Measurements from ENCODE around the gene ATP9B. TPM values are rescaled to one million over a fixed set of nuclear protein-coding genes. Genes with fewer than 3 reads are reported as not detected.

Gene ATP9B
- total RNA-seq, 1 experiment from 2014 or later, result 8.6 TPM

DNA sequence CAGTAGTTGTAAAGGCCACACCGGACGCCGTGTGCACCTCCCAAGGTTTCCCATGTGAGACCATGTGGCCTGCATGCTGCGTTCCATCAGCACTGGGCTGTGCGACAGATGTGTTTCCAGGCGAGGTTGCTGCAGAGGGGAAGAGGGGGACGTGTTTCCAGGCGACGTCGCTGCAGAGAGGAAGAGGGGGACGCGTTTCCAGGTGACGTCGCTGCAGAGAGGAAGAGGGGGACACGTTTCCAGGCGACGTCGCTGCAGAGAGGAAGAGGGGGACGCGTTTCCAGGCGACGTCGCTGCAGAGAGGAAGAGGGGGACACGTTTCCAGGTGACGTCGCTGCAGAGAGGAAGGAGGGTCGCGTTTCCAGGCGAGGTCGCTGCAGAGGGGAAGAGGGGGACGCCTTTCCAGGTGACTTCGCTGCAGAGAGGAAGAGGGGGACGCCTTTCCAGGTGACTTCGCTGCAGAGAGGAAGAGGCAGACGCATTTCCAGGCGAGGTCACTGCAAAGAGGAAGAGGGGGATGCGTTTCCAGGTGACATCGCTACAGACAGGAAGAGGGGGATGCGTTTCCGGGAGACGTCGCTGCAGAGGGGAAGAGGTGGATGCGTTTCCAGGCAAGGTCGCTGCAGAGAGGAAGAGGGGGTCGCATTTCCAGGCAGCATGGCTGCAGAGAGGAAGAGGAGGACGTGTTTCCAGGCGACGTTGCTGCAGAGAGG, 351.0 kb downstream of the ATP9B start:
- Histone ChIP-seq H3K9me2 (ENCODE audit: insufficient read depth) (no peaks in the 10 kb centered on the region), H3K4me1 (replicated peaks; ENCODE audit: insufficient read depth) (no peaks in the 10 kb centered on the region), H3K9me3 (ENCODE audit: insufficient read depth, low read depth) (no peaks in the 10 kb centered on the region), H3K79me2 (ENCODE audit: low read depth) (no peaks in the 10 kb centered on the region), H3F3A (ENCODE audit: insufficient read depth, low read depth) (no peaks in the 10 kb centered on the region; the same call in 1 of the 2 replicates), H3K36me3 (ENCODE audit: low read depth) (no peaks in the 10 kb centered on the region), H3K27ac (no peak overlapping the region), H4K20me1 (ENCODE audit: insufficient read depth) (no peaks in the 10 kb centered on the region), H3K27me3 (ENCODE audit: insufficient read depth, low read depth) (peaks cover 12% of the 10 kb centered on the region; the same call in 1 of the 2 replicates), H3K4me3 (no peak overlapping the region), H2AFZ (no peak overlapping the region), H3K4me2 (no peak overlapping the region)
- ChIA-PET POLR2A (ENCODE audit: unreplicated experiment) (no interaction called here), CTCF (no interaction called here)
- DNase-seq, result no peak
- TF ChIP-seq, protein P1, sequence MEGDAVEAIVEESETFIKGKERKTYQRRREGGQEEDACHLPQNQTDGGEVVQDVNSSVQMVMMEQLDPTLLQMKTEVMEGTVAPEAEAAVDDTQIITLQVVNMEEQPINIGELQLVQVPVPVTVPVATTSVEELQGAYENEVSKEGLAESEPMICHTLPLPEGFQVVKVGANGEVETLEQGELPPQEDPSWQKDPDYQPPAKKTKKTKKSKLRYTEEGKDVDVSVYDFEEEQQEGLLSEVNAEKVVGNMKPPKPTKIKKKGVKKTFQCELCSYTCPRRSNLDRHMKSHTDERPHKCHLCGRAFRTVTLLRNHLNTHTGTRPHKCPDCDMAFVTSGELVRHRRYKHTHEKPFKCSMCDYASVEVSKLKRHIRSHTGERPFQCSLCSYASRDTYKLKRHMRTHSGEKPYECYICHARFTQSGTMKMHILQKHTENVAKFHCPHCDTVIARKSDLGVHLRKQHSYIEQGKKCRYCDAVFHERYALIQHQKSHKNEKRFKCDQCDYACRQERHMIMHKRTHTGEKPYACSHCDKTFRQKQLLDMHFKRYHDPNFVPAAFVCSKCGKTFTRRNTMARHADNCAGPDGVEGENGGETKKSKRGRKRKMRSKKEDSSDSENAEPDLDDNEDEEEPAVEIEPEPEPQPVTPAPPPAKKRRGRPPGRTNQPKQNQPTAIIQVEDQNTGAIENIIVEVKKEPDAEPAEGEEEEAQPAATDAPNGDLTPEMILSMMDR (conservative IDR thresholded peaks at IDR 0.05), result no peak
- TF ChIP-seq EZH2 (IDR thresholded peaks at IDR 0.05; ENCODE audit: low read depth), result no peak
- no TSS peak for BruUV-seq (replicated peaks)
- intact Hi-C loops (cut with micrococcal nuclease; ENCODE audit: unreplicated experiment), result no loop called here

DNA sequence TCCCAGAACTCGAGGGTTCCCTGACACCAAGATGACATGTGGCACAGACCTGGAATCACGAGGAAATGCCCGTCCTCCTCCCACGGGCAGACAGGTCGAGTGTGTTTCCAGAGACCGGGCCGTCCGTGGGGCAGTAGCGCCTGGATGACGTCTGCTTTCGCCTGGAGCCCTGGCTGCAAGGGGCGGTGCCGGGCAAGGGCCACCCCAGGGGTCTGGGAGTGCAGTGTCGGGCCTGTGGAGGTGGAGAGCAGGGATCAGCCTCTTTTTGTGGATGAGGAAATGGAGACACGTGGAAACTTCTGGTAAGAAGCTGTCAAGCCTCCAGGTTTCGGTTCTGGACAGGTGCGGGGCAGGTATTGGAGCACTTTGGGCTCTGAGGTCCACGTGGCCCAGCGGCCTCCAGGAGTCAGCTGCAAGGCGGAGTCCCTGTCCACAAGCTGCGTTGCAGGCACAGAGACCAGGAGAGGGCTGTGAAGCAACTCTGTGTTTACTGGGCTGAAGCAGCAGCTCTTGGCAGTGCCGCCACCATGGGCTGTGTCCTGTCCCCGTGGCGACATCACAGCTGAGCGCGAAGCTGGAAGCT, 352.2 kb downstream of the ATP9B start:
- intact Hi-C loops (cut with micrococcal nuclease; ENCODE audit: unreplicated experiment), result no loop called here
- no peak overlapping the region for H2AFZ ChIP-seq
- H3F3A ChIP-seq (ENCODE audit: insufficient read depth, low read depth), result no peaks in the 10 kb centered on the region; the same call in 1 of the 2 replicates
- no peaks in the 10 kb centered on the region for H3K36me3 ChIP-seq (ENCODE audit: low read depth)
- H3K4me3 ChIP-seq, result no peak overlapping the region
- POLR2A ChIA-PET (ENCODE audit: unreplicated experiment), result no interaction called here
- H3K9me3 ChIP-seq (ENCODE audit: insufficient read depth, low read depth), result no peaks in the 10 kb centered on the region
- no peaks in the 10 kb centered on the region for H3K4me1 ChIP-seq (replicated peaks; ENCODE audit: insufficient read depth)
- no peaks in the 10 kb centered on the region for H3K9me2 ChIP-seq (ENCODE audit: insufficient read depth)
- no peak overlapping the region for H3K4me2 ChIP-seq
- peaks cover 12% of the 10 kb centered on the region; the same call in 1 of the 2 replicates for H3K27me3 ChIP-seq (ENCODE audit: insufficient read depth, low read depth)
- TF ChIP-seq, protein P1 (conservative IDR thresholded peaks at IDR 0.05), result no peak
- no peak for TF ChIP-seq EZH2 (IDR thresholded peaks at IDR 0.05; ENCODE audit: low read depth)
- H3K27ac ChIP-seq, result no peak overlapping the region
- BruUV-seq (replicated peaks), result no TSS peak
- no peak for DNase-seq
- H4K20me1 ChIP-seq (ENCODE audit: insufficient read depth), result no peaks in the 10 kb centered on the region
- CTCF ChIA-PET, result no interaction called here
- H3K79me2 ChIP-seq (ENCODE audit: low read depth), result no peaks in the 10 kb centered on the region

- CTCF ChIA-PET, result no interaction called here
- Histone ChIP-seq H2AFZ (no peak overlapping the region), H3K79me2 (ENCODE audit: low read depth) (no peaks in the 10 kb centered on the region), H3K36me3 (ENCODE audit: low read depth) (no peaks in the 10 kb centered on the region), H3K27me3 (ENCODE audit: insufficient read depth, low read depth) (peaks cover 12% of the 10 kb centered on the region; the same call in 1 of the 2 replicates), H3K4me3 (no peak overlapping the region), H4K20me1 (ENCODE audit: insufficient read depth) (no peaks in the 10 kb centered on the region), H3K9me3 (ENCODE audit: insufficient read depth, low read depth) (no peaks in the 10 kb centered on the region), H3K4me2 (no peak overlapping the region), H3F3A (ENCODE audit: insufficient read depth, low read depth) (no peaks in the 10 kb centered on the region; the same call in 1 of the 2 replicates), H3K4me1 (replicated peaks; ENCODE audit: insufficient read depth) (no peaks in the 10 kb centered on the region), H3K27ac (no peak overlapping the region), H3K9me2 (ENCODE audit: insufficient read depth) (no peaks in the 10 kb centered on the region)
- no TSS peak for BruUV-seq (replicated peaks)
- intact Hi-C loops (cut with micrococcal nuclease; ENCODE audit: unreplicated experiment), result no loop called here
- POLR2A ChIA-PET (ENCODE audit: unreplicated experiment), result no interaction called here
- DNase-seq, result no peak
- TF ChIP-seq, protein P1 (conservative IDR thresholded peaks at IDR 0.05), result no peak
- TF ChIP-seq EZH2 (IDR thresholded peaks at IDR 0.05; ENCODE audit: low read depth), result no peak
These were observed 353.0 kb downstream of the ATP9B start for GRCh38 chr18:79422022-79422782.

All from PC-9 (cell line).